Adrenal gland (tissue), 5 donors: Measurements from ENCODE around the gene IKBIP.

ENCODE experiments used
- CTCF ChIP-seq, 6 experiments: fragments of 450-650 bp in 4 of 6; fragments of 200-600 bp in 2 of 6; sonication (generic) in 1 of 6; IDR thresholded peaks; 1 replicate in 5 of 6; 2 replicates in 1 of 6; pipeline versions ENCODE4 v1.5.1 to v1.8.0; 2016 to 2021; ENCODE audit warnings: antibody characterized with exemption in 6 of 6, mild to moderate bottlenecking in 2 of 6, moderate library complexity in 1 of 6
- POLR2A ChIP-seq, 2 donors: fragments of 450-650 bp; IDR thresholded peaks; one replicate each; pipeline ENCODE4 v1.6.1; 2017; ENCODE audit warnings: antibody characterized with exemption in 2 of 2, mild to moderate bottlenecking in 2 of 2, moderate library complexity in 1 of 2
- donor health status: DM: no; HTN: no; CAD: no.

- TF ChIP-seq CTCF (IDR thresholded peaks at IDR 0.05) (no peak), POLR2A (IDR thresholded peaks at IDR 0.05) (no peak)
Observed at GRCh38 chr12:98674841-98675240, 30.3 kb upstream of the IKBIP start.
